ENCODE measurements around the gene HRCT1.
A peak's percentile ranks its signal among the peaks of the same experiment; 100 is the strongest.
"Not testable (repeated sequence)": the region's sequence is repeated elsewhere in the genome, so short reads cannot be mapped to it uniquely, and the experiment has no call there.

HRCT1 gene

GRCh38 chr9:35919212-35920008, 13.4 kb downstream of the HRCT1 start:
- DNase-seq, result no peak

DNA sequence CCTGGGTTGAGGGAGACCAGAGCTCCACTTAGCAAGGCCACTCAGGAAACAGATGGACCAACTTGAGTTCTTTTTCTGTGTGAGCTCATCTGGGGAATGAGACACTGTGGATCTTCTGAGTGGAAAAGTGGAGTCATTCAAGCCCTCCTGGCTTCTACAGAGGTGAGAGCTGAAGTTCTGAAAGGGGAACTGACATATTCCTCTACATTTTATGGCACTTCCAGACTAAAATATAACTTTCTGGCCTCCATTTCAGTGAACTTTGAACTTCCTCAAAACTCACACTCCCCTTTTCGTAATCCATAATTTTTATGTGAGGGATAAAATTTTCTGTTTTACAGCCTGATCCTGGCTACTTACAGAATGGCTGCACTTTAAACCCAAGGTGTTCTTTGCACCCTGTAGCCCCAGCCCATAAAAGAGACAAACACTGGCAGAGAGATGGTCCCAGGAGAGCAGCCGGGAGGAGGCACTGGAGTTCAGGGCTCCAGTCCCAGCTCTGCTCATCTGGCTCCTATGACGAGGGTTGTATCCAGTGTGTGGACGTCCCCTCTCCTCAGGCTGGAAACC, 14.1 kb downstream of the HRCT1 start:
- DNase-seq, result peak in 1 of 3 experiments; percentile 10

- DNase-seq, result no peak
Measured at GRCh38 chr9:35923598-35923926, 17.6 kb downstream of the HRCT1 start.

DNA sequence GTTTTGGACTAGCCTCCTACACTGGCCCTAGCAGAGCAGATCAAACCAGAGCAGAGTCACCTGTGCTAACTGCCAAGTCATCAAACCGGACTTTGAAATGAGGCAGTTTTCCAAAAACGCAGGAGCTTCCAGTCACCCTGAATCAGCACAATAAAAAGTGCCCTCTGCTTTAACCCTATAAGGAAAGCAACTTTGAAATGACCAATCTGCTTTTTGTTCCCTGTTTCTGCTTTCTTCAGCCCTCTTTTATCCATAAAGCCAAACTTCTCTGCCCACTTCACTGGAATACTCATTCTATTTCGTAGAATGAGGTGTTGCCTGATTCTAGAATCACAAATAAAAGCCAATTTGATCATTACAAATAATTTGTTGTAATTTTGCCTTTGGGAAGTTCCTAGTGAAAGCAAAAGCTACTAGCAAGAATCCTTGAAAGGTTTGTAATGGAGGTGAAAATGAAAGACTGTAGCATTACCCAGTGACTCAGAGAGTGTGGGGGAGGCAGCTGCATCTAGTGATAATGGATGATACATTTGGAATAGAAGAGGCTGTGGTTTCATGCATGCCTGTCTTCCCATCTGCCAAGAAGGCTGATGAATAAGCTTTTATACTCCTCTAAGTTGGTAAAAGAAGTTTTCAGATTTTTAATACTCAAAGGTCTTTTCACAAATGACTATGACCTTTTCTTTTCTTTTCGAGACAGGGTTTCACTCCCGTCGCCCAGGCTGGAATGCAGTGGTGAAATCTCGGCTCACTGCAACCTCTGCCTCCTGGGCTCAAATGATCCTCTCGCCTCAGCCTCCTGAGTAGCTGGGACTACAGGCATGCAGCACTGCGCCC, 18.1 kb downstream of the HRCT1 start:
- peak in 1 of 3 experiments; percentile 16 for DNase-seq

GRCh38 chr9:35928591-35929452, 22.8 kb downstream of the HRCT1 start:
- no peak for DNase-seq

- DNase-seq, result no peak
Measured at GRCh38 chr9:35929453-35929718, 23.4 kb downstream of the HRCT1 start.

GRCh38 chr9:35930521-35930920, 24.5 kb downstream of the HRCT1 start:
- no peak for DNase-seq

GRCh38 chr9:35930989-35931388, 25.0 kb downstream of the HRCT1 start:
- DNase-seq, result no peak

GRCh38 chr9:35932735-35933134, 26.7 kb downstream of the HRCT1 start:
- no peak for DNase-seq

DNA sequence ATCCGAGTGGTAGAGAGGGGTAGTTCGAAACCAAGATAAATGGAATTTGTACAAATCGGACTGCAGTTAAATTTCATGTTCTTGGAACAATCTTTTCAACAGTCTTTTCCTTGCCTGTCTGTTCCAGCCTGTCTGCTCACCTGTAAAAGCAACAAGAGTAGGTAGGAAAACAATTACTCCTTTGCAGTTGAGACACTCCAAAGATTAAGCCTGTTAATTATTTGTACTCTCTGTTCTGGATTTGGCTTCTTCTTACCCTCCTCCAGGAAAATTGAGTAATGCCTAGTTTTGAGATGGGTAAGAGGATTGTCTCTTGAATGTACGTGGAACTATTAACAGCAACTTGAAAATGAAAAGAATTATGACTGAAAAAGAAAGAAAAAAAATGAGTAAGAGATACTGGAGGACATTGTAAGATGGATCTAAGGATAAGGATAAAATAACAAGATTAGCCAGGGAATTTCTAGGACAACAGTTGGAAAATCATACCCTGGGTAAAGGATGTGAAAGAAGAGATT, 27.6 kb downstream of the HRCT1 start:
- no peak for DNase-seq

GRCh38 chr9:35934069-35934468, 28.1 kb downstream of the HRCT1 start:
- DNase-seq, result not testable (repeated sequence)

GRCh38 chr9:35935261-35935660, 29.3 kb downstream of the HRCT1 start:
- no peak for DNase-seq

- no peak for DNase-seq
Measured at GRCh38 chr9:35935755-35936509, 29.9 kb downstream of the HRCT1 start.

- no peak for DNase-seq
Measured at GRCh38 chr9:35937227-35937626, 31.2 kb downstream of the HRCT1 start.

DNA sequence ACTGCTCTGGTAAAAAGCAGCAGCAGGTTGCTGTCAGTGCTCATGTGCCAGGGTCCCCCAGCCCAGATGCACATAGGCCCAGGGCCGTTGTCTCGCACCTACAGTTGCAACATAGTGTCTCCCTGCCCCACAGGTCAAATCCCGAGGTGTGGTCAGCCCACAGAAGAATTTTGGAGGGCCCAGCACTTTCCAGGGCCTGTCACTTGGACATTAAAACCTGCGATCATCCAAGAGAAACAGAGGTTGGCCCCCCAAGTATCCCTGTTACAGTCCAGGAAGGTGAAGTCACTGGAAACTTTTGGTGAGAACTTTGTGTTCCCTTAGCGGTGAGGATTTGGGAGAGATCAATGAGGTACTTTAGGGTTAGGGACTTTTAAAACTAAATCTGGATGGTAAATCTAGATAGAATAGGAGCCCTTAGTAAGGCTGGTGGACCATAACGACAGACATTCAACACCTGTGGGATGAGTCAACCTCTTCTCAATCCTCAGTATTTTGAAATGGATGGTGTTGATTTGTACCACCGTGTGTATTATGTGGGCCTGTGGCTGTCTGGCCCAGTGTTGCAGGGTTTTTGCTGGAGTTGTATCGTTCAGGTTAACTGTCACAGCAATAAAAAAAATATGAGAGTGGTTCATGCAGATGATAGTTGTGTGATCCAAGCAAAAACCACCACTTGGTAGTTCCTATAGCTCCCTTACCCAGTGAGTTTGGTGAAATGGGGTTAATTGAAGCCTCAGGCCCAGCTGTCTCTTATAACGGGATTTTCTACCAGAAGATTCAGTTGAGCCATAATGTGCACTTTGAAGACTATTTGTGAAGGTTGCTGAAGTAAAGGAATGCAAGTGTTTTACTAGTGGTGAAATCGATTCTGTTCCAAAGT, 32.7 kb downstream of the HRCT1 start:
- DNase-seq, result no peak

GRCh38 chr9:35939679-35940250, 33.8 kb downstream of the HRCT1 start:
- DNase-seq, result no peak

DNA sequence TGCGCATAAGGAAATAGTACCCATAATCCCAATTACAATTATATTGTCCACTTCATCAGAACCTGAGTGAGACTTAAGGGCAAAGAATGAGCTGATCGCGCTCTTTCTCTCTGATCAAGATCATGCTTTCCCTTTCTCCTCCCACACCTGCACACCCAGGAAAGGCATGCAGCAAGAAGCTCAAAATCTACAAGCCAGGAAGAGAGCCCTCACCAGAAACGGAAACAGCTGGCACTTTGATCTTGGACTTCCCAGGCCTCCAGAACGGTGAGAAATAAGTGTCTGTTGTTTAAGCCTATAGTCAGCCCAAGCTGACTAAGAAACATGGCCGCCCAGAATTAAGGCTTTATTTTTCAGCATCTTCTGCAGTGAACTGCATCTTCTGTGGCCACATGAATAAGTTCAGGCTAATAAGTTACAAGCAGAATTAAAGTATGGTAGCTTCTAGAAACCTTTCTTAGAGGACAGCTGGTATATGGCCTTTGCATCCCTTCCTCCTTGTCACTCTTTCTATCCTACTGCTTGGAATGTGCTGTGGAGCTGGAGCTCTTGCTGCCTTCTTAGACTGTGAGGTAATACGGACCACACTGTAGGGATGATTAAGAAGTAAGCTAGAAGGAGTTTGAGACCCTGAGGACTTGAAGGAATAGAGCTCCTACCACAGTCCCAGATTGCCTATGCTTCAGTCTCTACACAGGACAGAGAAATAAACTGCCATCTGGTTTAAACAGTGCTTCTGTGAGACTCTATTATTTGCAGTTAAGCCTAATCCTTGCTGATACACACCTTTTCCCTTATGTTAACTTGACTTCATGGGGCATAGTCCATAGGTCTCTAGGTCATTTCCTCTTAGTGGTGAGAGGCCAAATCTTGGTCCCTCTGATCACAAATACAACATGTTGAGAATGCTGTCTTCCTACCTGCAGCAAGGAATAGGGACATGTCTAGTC, 34.7 kb downstream of the HRCT1 start:
- DNase-seq, result no peak

- DNase-seq, result no peak
Measured at GRCh38 chr9:35942286-35942685, 36.3 kb downstream of the HRCT1 start.

GRCh38 chr9:35944173-35944572, 38.2 kb downstream of the HRCT1 start:
- DNase-seq, result no peak

- no peak for DNase-seq
Measured at GRCh38 chr9:35944841-35945240, 38.8 kb downstream of the HRCT1 start.

Measured in NCI-H1417 (cell line).